ENCODE results near the gene SUSD1.

The SUSD1 gene

GRCh38 chr9:112048924-112049691 lies 126.0 kb downstream of the SUSD1 start:
- Histone ChIP-seq H3K27me3 (ENCODE audit: insufficient read depth, low read length) (no peaks in the 10 kb centered on the region), H3K9me3 (ENCODE audit: insufficient read depth, low read depth, low read length) (no peaks in the 10 kb centered on the region), H3K27ac (ENCODE audit: low read depth, low read length) (no peak overlapping the region), H3K36me3 (ENCODE audit: insufficient read depth, low read length) (no peaks in the 10 kb centered on the region), H3K9ac (ENCODE audit: low read depth, low read length) (no peak overlapping the region), H3K4me1 (ENCODE audit: insufficient read depth, low read length) (no peaks in the 10 kb centered on the region), H3K4me3 (ENCODE audit: low read length) (no peak overlapping the region)
- WGBS: 84% methylated on average over 11 of the region's 11 CpGs

GRCh38 chr9:112047538-112048066 lies 127.5 kb downstream of the SUSD1 start:
- H3K9ac ChIP-seq (ENCODE audit: low read depth, low read length): no peak overlapping the region
- H3K4me3 ChIP-seq (ENCODE audit: low read length): no peak overlapping the region
- H3K36me3 ChIP-seq (ENCODE audit: insufficient read depth, low read length): no peaks in the 10 kb centered on the region
- H3K27ac ChIP-seq (ENCODE audit: low read depth, low read length): no peak overlapping the region
- H3K4me1 ChIP-seq (ENCODE audit: insufficient read depth, low read length): peaks cover 4% of the 10 kb centered on the region; the same call in 1 of the 2 replicates
- H3K9me3 ChIP-seq (ENCODE audit: insufficient read depth, low read depth, low read length): no peaks in the 10 kb centered on the region
- no peaks in the 10 kb centered on the region for H3K27me3 ChIP-seq (ENCODE audit: insufficient read depth, low read length)

- Histone ChIP-seq H3K9ac (ENCODE audit: low read depth, low read length) (no peak overlapping the region), H3K36me3 (ENCODE audit: insufficient read depth, low read length) (no peaks in the 10 kb centered on the region), H3K27me3 (ENCODE audit: insufficient read depth, low read length) (no peaks in the 10 kb centered on the region), H3K4me1 (ENCODE audit: insufficient read depth, low read length) (peaks cover 19% of the 10 kb centered on the region), H3K4me3 (ENCODE audit: low read length) (no peak overlapping the region), H3K9me3 (ENCODE audit: insufficient read depth, low read depth, low read length) (no peaks in the 10 kb centered on the region), H3K27ac (ENCODE audit: low read depth, low read length) (no peak overlapping the region)
Measured at GRCh38 chr9:112046181-112046580, 128.9 kb downstream of the SUSD1 start.

- Histone ChIP-seq H3K36me3 (ENCODE audit: insufficient read depth, low read length) (no peaks in the 10 kb centered on the region), H3K27ac (ENCODE audit: low read depth, low read length) (no peak overlapping the region), H3K27me3 (ENCODE audit: insufficient read depth, low read length) (no peaks in the 10 kb centered on the region), H3K9me3 (ENCODE audit: insufficient read depth, low read depth, low read length) (no peaks in the 10 kb centered on the region), H3K4me3 (ENCODE audit: low read length) (no peak overlapping the region), H3K4me1 (ENCODE audit: insufficient read depth, low read length) (peaks cover 22% of the 10 kb centered on the region), H3K9ac (ENCODE audit: low read depth, low read length) (no peak overlapping the region)
- WGBS: 83% methylated on average over 4 of the region's 4 CpGs
Measured at GRCh38 chr9:112044881-112045280, 130.2 kb downstream of the SUSD1 start.

- H3K4me1 ChIP-seq (ENCODE audit: insufficient read depth, low read length): peaks cover 22% of the 10 kb centered on the region
- H3K36me3 ChIP-seq (ENCODE audit: insufficient read depth, low read length): no peaks in the 10 kb centered on the region
- H3K27ac ChIP-seq (ENCODE audit: low read depth, low read length): no peak overlapping the region
- no peak overlapping the region for H3K4me3 ChIP-seq (ENCODE audit: low read length)
- no peaks in the 10 kb centered on the region for H3K27me3 ChIP-seq (ENCODE audit: insufficient read depth, low read length)
- no peak overlapping the region for H3K9ac ChIP-seq (ENCODE audit: low read depth, low read length)
- H3K9me3 ChIP-seq (ENCODE audit: insufficient read depth, low read depth, low read length): no peaks in the 10 kb centered on the region
Measured at GRCh38 chr9:112044186-112044585, 130.9 kb downstream of the SUSD1 start.

- Histone ChIP-seq H3K36me3 (ENCODE audit: insufficient read depth, low read length) (no peaks in the 10 kb centered on the region), H3K9ac (ENCODE audit: low read depth, low read length) (no peak overlapping the region), H3K27ac (ENCODE audit: low read depth, low read length) (no peak overlapping the region), H3K27me3 (ENCODE audit: insufficient read depth, low read length) (no peaks in the 10 kb centered on the region), H3K4me3 (ENCODE audit: low read length) (no peak overlapping the region), H3K9me3 (ENCODE audit: insufficient read depth, low read depth, low read length) (no peaks in the 10 kb centered on the region), H3K4me1 (ENCODE audit: insufficient read depth, low read length) (peaks cover 22% of the 10 kb centered on the region)
- 93% methylated on average over 1 of the region's 1 CpG for whole genome bisulfite sequencing
Measured at GRCh38 chr9:112043423-112043822, 131.7 kb downstream of the SUSD1 start.

- Histone ChIP-seq H3K36me3 (ENCODE audit: insufficient read depth, low read length) (no peaks in the 10 kb centered on the region), H3K27me3 (ENCODE audit: insufficient read depth, low read length) (no peaks in the 10 kb centered on the region), H3K4me1 (ENCODE audit: insufficient read depth, low read length) (peaks cover 26% of the 10 kb centered on the region), H3K4me3 (ENCODE audit: low read length) (no peak overlapping the region), H3K9me3 (ENCODE audit: insufficient read depth, low read depth, low read length) (no peaks in the 10 kb centered on the region), H3K9ac (ENCODE audit: low read depth, low read length) (peak overlapping the region; percentile 45; the same call in 1 of the 2 replicates), H3K27ac (ENCODE audit: low read depth, low read length) (peak overlapping the region; percentile 79)
- 90% methylated on average over 5 of the region's 5 CpGs for WGBS
Measured at GRCh38 chr9:112042769-112043168, 132.3 kb downstream of the SUSD1 start.

- H3K4me1 ChIP-seq (ENCODE audit: insufficient read depth, low read length): peaks cover 31% of the 10 kb centered on the region
- H3K4me3 ChIP-seq (ENCODE audit: low read length): no peak overlapping the region
- 86% methylated on average over 3 of the region's 3 CpGs for WGBS
- no peaks in the 10 kb centered on the region for H3K27me3 ChIP-seq (ENCODE audit: insufficient read depth, low read length)
- peak overlapping the region; percentile 79 for H3K27ac ChIP-seq (ENCODE audit: low read depth, low read length)
- peak overlapping the region; percentile 45; the same call in 1 of the 2 replicates for H3K9ac ChIP-seq (ENCODE audit: low read depth, low read length)
- no peaks in the 10 kb centered on the region for H3K9me3 ChIP-seq (ENCODE audit: insufficient read depth, low read depth, low read length)
- no peaks in the 10 kb centered on the region for H3K36me3 ChIP-seq (ENCODE audit: insufficient read depth, low read length)
Measured at GRCh38 chr9:112042244-112042638, 132.9 kb downstream of the SUSD1 start.

- peak overlapping the region; percentile 79 for H3K27ac ChIP-seq (ENCODE audit: low read depth, low read length)
- H3K4me1 ChIP-seq (ENCODE audit: insufficient read depth, low read length): peaks cover 36% of the 10 kb centered on the region
- H3K36me3 ChIP-seq (ENCODE audit: insufficient read depth, low read length): no peaks in the 10 kb centered on the region
- no peak overlapping the region for H3K4me3 ChIP-seq (ENCODE audit: low read length)
- H3K9me3 ChIP-seq (ENCODE audit: insufficient read depth, low read depth, low read length): no peaks in the 10 kb centered on the region
- WGBS: 56% methylated on average over 8 of the region's 8 CpGs
- no peaks in the 10 kb centered on the region for H3K27me3 ChIP-seq (ENCODE audit: insufficient read depth, low read length)
- peak overlapping the region; percentile 45; the same call in 1 of the 2 replicates for H3K9ac ChIP-seq (ENCODE audit: low read depth, low read length)
Measured at GRCh38 chr9:112041536-112042243, 133.4 kb downstream of the SUSD1 start.

- H3K4me3 ChIP-seq (ENCODE audit: low read length): no peak overlapping the region
- H3K27ac ChIP-seq (ENCODE audit: low read depth, low read length): peak overlapping the region; percentile 79
- peaks cover 36% of the 10 kb centered on the region for H3K4me1 ChIP-seq (ENCODE audit: insufficient read depth, low read length)
- no peaks in the 10 kb centered on the region for H3K9me3 ChIP-seq (ENCODE audit: insufficient read depth, low read depth, low read length)
- H3K9ac ChIP-seq (ENCODE audit: low read depth, low read length): no peak overlapping the region
- WGBS: 97% methylated on average over 4 of the region's 4 CpGs
- H3K27me3 ChIP-seq (ENCODE audit: insufficient read depth, low read length): no peaks in the 10 kb centered on the region
- H3K36me3 ChIP-seq (ENCODE audit: insufficient read depth, low read length): no peaks in the 10 kb centered on the region
Measured at GRCh38 chr9:112041199-112041535, 133.9 kb downstream of the SUSD1 start.

- Histone ChIP-seq H3K9me3 (ENCODE audit: insufficient read depth, low read depth, low read length) (no peaks in the 10 kb centered on the region), H3K36me3 (ENCODE audit: insufficient read depth, low read length) (no peaks in the 10 kb centered on the region), H3K4me1 (ENCODE audit: insufficient read depth, low read length) (peaks cover 34% of the 10 kb centered on the region), H3K4me3 (ENCODE audit: low read length) (no peak overlapping the region), H3K9ac (ENCODE audit: low read depth, low read length) (no peak overlapping the region), H3K27me3 (ENCODE audit: insufficient read depth, low read length) (no peaks in the 10 kb centered on the region), H3K27ac (ENCODE audit: low read depth, low read length) (no peak overlapping the region)
- WGBS: 88% methylated on average over 2 of the region's 2 CpGs
Measured at GRCh38 chr9:112038017-112038408, 137.1 kb downstream of the SUSD1 start.

All from HUES64 (cell line).